Tibial artery (tissue), 4 donors: Measurements from ENCODE around the gene MT1E.

Experiments used
- DNase-seq, 2 donors: peaks; one replicate each; pipeline ENCODE4 v3.0.0-alpha.2; 2019
- H3K27ac ChIP-seq, 2 donors: fragments of 200-600 bp; sonication (generic) in 1 of 2; 1 replicate in 1 of 2; 2 replicates in 1 of 2; pipeline ENCODE4 v1.5.1; 2018 to 2019; ENCODE audit warnings: mild to moderate bottlenecking in 1 of 2
- H3K27me3 ChIP-seq, 2 donors: fragments of 200-600 bp; sonication (generic) in 1 of 2; one replicate each; pipeline versions ENCODE4 v1.5.1 to v1.6.0; 2016 to 2019
- H3K36me3 ChIP-seq, 3 donors: fragments of 200-600 bp; sonication (generic) in 2 of 3; one replicate each; pipeline ENCODE4 v1.5.1; 2016 to 2019; ENCODE audit warnings: mild to moderate bottlenecking in 2 of 3
- H3K4me1 ChIP-seq, 4 donors: fragments of 200-600 bp; sonication (generic) in 2 of 4; 1 replicate in 3 of 4; 2 replicates in 1 of 4; pipeline ENCODE4 v1.5.1; 2016 to 2019
- H3K4me3 ChIP-seq, 2 donors: fragments of 200-600 bp; sonication (generic) in 1 of 2; 1 replicate in 1 of 2; 2 replicates in 1 of 2; pipeline ENCODE4 v1.5.1; 2018 to 2019; ENCODE audit warnings: mild to moderate bottlenecking in 2 of 2
- H3K9me3 ChIP-seq, 3 donors: fragments of 200-600 bp; sonication (generic) in 1 of 3; one replicate each; pipeline ENCODE4 v1.5.1; 2016 to 2019
- intact Hi-C: fragments of 100-400 bp; cut with DNase I; formaldehyde crosslinking; loops from one replicate; pipeline ENCODE4 v1.15.0; 2023; ENCODE audit warnings: low total_unique reads
- TF ChIP-seq, protein P1 (sequence below), 2 experiments: fragments of 200-600 bp in 1 of 2; fragments of 450-650 bp in 1 of 2; IDR thresholded peaks; one replicate each; pipeline ENCODE4 v1.5.1; 2017 to 2019; ENCODE audit warnings: antibody characterized with exemption in 2 of 2, mild to moderate bottlenecking in 1 of 2, moderate library complexity in 1 of 2

MT1E gene

GRCh38 chr16:56593573-56594291 is 31.8 kb upstream of the MT1E start:
- peaks cover 0 to 32% of the 10 kb centered on the region in 2 donors for H3K27me3 ChIP-seq
- H3K27ac ChIP-seq, result no peak overlapping the region
- H3K4me3 ChIP-seq, result no peak overlapping the region
- no peaks in the 10 kb centered on the region for H3K36me3 ChIP-seq
- DNase-seq, result no peak
- TF ChIP-seq, protein P1, sequence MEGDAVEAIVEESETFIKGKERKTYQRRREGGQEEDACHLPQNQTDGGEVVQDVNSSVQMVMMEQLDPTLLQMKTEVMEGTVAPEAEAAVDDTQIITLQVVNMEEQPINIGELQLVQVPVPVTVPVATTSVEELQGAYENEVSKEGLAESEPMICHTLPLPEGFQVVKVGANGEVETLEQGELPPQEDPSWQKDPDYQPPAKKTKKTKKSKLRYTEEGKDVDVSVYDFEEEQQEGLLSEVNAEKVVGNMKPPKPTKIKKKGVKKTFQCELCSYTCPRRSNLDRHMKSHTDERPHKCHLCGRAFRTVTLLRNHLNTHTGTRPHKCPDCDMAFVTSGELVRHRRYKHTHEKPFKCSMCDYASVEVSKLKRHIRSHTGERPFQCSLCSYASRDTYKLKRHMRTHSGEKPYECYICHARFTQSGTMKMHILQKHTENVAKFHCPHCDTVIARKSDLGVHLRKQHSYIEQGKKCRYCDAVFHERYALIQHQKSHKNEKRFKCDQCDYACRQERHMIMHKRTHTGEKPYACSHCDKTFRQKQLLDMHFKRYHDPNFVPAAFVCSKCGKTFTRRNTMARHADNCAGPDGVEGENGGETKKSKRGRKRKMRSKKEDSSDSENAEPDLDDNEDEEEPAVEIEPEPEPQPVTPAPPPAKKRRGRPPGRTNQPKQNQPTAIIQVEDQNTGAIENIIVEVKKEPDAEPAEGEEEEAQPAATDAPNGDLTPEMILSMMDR (IDR thresholded peaks at IDR 0.05), result no peak
- H3K9me3 ChIP-seq, result no peaks in the 10 kb centered on the region
- peaks cover 0 to 12% (median 11%) of the 10 kb centered on the region in 4 donors for H3K4me1 ChIP-seq
- intact Hi-C loops, result no loop called here

DNA sequence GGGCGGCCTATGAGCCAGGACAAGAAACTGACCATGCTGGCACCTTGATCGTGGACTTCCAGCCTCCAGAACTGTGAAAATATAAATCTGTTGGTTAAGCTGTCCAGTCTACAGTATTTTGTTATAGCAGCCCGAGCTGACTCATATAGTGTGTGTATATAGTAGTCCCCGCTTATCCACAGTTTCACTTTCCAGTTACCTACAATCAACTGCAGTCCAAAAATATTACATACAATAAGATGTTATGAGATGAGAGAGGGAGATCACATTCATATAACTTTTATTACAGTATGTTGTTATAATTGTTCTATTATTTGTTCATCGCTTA is 31.3 kb upstream of the MT1E start:
- intact Hi-C loops, result no loop called here
- H3K36me3 ChIP-seq, result no peaks in the 10 kb centered on the region
- DNase-seq, result no peak
- no peaks in the 10 kb centered on the region for H3K9me3 ChIP-seq
- H3K27me3 ChIP-seq, result peaks cover 0 to 27% of the 10 kb centered on the region in 2 donors
- TF ChIP-seq, protein P1 (IDR thresholded peaks at IDR 0.05), result no peak
- H3K4me1 ChIP-seq, result peaks cover 0 to 7% (median 6%) of the 10 kb centered on the region in 4 donors
- no peak overlapping the region for H3K4me3 ChIP-seq
- H3K27ac ChIP-seq, result no peak overlapping the region

GRCh38 chr16:56600398-56600999 is 25.1 kb upstream of the MT1E start:
- H3K36me3 ChIP-seq, result no peaks in the 10 kb centered on the region
- H3K4me3 ChIP-seq, result no peak overlapping the region
- TF ChIP-seq, protein P1 (IDR thresholded peaks at IDR 0.05), result peak; percentile 55 to 64
- peaks cover 0 to 3% of the 10 kb centered on the region in 2 donors for H3K27me3 ChIP-seq
- intact Hi-C loops, result loop anchor here (5.0 kb wide), 2 partner anchors 83 to 102 kb away; no protein-coding TSS in a partner anchor
- peak in 1 of 2 donors; percentile 46 for DNase-seq
- no peak overlapping the region for H3K27ac ChIP-seq
- H3K4me1 ChIP-seq, result peaks cover 0 to 2% (median 0%) of the 10 kb centered on the region in 4 donors
- no peaks in the 10 kb centered on the region for H3K9me3 ChIP-seq

- TF ChIP-seq, protein P1 (IDR thresholded peaks at IDR 0.05), result no peak
- H3K4me1 ChIP-seq, result peaks cover 0 to 11% (median 7%) of the 10 kb centered on the region in 4 donors
- no peak overlapping the region for H3K27ac ChIP-seq
- peaks cover 0 to 3% of the 10 kb centered on the region in 2 donors for H3K27me3 ChIP-seq
- intact Hi-C loops, result loop anchor here (5.0 kb wide), 2 partner anchors 84 to 101 kb away; no protein-coding TSS in a partner anchor
- H3K9me3 ChIP-seq, result no peaks in the 10 kb centered on the region
- no peak for DNase-seq
- H3K4me3 ChIP-seq, result no peak overlapping the region
- no peaks in the 10 kb centered on the region for H3K36me3 ChIP-seq
Observed at GRCh38 chr16:56601325-56601724, 24.3 kb upstream of the MT1E start.

- Histone ChIP-seq H3K9me3 (no peaks in the 10 kb centered on the region), H3K4me3 (no peak overlapping the region), H3K27me3 (no peaks in the 10 kb centered on the region), H3K4me1 (peaks cover 0 to 29% (median 25%) of the 10 kb centered on the region in 4 donors), H3K36me3 (no peaks in the 10 kb centered on the region), H3K27ac (no peak overlapping the region)
- TF ChIP-seq, protein P1 (IDR thresholded peaks at IDR 0.05), result peak; percentile 49 to 59
- intact Hi-C loops, result loop anchor here (5.0 kb wide), 2 partner anchors 86 to 99 kb away; no protein-coding TSS in a partner anchor
- peak in 1 of 2 donors; percentile 46 for DNase-seq
Observed at GRCh38 chr16:56603589-56603988, 22.0 kb upstream of the MT1E start.
